Stimulated activated CD8-positive, alpha-beta memory T cell treated with anti-CD3 and anti-CD28 coated beads, Interleukin-4, amount 100 ng/mL, for 1 hour (primary cell): ENCODE data around the gene USP15.

ENCODE experiments used
- DNase-seq, 2 donors: peaks; one replicate each; pipeline ENCODE4 v3.0.0-alpha.2; 2020; ENCODE audit warnings: low read depth in 2 of 2, low spot score in 1 of 2

The USP15 gene

DNA sequence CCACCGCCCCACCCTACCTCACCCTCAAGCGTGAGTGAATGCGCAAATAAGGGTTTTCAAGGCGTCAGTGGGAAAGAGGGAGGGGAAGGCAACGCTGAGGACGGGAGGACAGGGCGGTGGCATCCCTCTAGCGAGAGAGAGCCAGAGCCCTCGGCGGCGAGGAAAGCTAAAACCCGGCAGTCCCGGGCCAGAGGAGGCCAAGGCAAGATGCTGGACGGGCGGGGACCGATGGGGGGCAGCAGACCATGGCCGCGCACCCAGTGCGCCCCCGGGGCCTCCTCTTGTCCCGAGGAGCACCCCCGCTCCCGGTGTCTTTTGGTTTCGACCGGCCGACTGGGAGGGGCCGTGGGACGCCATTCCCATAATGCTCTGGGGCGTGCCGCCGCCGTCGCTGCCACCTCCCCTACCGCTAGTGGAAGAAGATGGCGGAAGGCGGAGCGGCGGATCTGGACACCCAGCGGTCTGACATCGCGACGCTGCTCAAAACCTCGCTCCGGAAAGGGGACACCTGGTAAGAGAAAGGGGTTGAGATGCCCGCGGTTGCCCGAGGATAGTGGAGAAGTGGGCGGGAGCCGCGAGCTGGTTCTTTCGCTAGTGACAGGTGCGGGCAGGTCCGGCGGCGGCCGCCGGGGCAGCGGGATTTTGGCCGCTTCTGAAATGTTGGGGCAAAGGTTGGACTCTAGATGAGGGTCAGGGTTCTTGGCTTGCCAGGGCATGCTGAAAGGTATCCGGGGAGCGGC, at the start of gene USP15:
USP15 (plus strand) TSS at position 412 of the 740 bp plus-strand sequence; CDS start at position 423, 11 bp downstream.
- DNase-seq: peak; percentile 90 to 94

DNA sequence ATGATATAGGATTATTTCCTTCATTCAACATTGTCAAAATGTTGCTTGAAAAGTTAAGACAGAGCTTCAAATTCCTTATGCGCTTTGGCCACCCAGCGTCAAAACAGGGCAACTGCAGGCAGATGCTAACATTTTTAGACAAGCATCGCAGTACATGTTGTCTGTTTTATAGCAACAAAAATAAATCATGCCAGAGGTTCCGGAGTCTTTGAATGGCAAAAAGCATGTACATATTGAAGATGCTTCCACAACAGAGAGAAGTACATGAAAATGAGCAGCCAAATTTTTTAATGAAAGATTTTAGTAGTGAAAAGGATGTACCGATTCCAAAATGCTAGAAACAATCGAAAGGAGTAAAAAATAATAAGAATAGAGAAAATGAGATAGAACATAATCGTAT, 49.8 kb upstream of the USP15 start:
- no peak for DNase-seq

- DNase-seq: no peak
Measured at GRCh38 chr12:62211510-62211909, 48.7 kb upstream of the USP15 start.

GRCh38 chr12:62214846-62215245, 45.4 kb upstream of the USP15 start:
- DNase-seq: no peak

DNA sequence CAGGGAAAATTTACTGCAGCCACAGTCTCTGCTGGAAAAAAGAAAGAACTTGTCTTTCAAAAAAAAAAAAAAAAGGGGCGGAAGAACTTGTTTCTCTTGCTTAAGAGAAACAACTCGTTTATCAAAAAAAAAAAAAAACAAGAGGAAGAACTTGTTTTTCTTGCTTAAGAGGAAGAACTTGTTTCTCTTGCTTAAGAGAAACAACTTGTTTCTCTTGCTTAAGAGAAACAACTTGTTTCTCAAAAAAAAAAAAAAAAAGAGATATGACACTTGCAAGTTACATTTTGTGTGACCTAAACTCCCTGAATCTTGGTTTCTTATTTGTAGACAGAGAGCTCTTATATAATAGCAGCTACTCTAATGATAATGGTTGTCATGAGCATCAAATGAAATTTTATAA, 44.7 kb upstream of the USP15 start:
- no peak for DNase-seq

GRCh38 chr12:62217466-62218194, 42.6 kb upstream of the USP15 start:
- DNase-seq: no peak

- DNase-seq: no peak
Measured at GRCh38 chr12:62221107-62221506, 39.1 kb upstream of the USP15 start.

GRCh38 chr12:62224601-62225000, 35.6 kb upstream of the USP15 start:
- DNase-seq: no peak

- no peak for DNase-seq
Measured at GRCh38 chr12:62227091-62227490, 33.1 kb upstream of the USP15 start.

DNA sequence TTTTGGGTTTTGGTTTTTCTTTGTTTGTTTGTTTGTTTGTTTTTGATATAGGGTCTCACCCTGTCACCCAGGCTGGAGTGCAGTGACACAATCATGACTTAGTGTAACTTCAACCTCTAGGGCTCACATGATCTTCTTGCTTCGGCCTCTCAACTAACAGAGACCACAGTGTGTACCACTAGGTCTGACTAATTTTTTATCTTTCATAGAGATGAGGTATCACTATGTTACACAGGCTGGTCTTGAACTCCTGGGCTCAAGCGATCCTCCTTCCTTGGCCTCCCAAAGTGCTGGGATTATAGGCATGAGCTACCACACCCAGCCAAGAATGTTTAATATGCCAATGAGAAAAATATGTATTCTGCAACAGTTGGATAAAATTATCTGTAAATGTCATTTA, 29.6 kb upstream of the USP15 start:
- no peak for DNase-seq

GRCh38 chr12:62232143-62232729, 28.0 kb upstream of the USP15 start:
- no peak for DNase-seq

DNA sequence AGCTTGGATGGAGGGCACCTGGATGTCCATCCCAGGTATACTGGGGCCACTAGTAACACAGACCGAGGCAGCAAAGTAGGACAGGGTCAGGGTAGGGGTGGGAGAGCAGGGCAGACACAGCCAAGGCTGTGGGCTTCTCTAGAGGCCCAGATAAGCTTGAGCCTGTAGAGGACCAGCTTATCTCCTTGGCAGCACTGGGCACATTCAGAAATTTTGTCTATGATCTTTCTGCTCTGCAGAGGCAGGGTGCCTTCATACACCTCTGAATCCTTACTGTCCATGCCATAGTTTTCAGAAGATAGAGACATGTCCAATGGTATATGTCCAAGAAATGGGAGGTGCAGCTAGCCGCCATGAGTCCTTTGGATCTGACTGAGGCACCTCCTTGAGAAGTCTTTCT, 26.4 kb upstream of the USP15 start:
- DNase-seq: no peak

GRCh38 chr12:62239571-62239970, 20.6 kb upstream of the USP15 start:
- no peak for DNase-seq

DNA sequence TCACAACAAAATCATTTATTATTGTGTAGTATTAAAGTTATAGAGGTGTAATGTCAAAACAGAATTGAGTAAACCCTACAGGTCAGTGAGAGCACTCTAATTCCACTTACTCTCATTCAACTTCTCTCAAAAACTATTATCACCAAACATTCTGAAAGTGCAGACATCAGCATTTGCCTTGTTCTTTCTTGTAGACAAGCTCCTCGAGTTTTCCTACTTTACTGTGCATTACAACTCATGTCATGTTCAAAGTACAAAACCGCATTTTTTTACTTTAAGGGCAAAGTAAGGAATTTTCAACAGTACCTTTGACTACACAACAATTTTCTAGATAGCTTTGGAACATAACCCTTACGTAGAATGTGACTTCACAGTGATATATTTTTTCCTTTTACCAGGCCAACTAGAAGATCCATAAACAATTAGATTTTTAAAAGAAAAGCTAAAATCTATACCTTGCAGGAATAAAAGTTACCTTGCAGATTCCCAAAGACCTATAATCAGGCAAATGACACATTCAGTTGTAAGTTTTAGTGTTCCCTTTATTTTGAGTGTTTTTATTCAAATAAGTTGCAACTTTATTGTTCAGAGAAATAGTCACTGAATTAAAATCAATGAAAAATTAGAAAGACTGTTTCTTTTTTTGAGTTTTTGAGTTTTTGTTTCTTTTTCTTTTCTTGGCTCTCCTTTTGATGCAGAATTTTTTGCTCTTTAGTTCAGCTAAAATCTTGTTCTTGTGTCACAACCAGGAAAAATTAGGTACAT, 12.7 kb upstream of the USP15 start:
- no peak for DNase-seq

GRCh38 chr12:62248873-62249272, 11.3 kb upstream of the USP15 start:
- no peak for DNase-seq

GRCh38 chr12:62249419-62249818, 10.8 kb upstream of the USP15 start:
- DNase-seq: no peak

DNA sequence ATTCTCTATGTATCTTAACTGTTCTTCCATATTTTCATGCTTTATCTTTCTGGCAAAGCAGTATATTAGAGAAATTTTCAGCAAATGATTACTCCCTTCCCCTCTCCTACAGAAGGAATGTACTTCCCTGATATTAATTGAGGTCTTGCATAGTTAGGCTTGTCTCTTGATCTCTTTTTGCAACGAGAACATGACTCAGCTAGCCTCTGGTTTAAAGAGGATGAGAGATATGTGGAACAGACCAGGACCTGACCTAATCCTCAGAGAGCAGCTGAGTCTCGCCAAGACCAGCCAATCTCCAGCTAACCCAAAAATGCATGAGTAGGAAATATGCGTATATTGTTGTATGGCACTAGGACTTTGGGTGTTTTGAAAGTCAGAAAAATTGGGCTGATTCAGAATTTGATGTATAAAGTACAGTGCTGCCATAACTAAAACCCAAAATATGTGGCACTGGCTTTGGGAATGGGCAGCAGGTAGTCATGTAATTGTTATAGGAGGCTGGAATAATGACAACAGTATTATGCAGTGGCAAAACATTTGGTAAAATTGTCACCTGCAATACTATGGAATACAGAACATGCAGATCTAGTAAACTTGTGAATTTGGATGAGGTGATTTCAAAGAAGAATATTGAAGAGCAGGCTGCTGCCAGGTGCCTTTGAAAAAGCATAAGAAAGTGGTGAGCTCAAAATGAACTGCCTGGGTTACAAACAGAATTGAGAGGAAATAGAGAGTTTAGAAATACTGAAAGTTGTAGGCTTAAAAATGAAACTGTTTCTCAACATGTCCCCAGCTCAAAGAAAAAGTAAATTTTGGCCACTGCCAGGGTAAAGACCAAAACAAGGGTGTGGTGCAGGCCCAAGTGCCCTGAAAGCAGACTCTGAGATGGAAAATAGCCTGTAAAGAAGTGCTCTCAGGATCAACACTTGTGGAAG, 9.3 kb upstream of the USP15 start:
- no peak for DNase-seq

GRCh38 chr12:62251609-62251958, 8.6 kb upstream of the USP15 start:
- no peak for DNase-seq

DNA sequence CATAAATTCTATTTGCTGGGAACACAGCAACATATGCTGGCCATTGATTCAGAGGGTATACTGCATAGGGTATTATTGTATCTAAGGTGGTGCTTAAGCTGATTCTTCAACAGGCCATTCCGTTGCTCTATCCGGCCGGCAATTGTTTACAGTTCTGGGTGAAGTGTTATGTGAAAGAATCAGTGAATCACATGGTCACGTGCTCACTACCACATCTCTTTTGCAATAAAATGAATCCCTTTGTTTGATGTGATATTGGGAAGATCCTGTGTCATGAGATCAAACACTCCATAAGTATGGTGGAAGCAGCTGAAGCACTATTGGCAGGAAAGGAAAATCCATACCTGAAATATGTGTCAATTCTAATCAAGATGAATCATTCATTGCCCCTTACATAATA, 7.6 kb upstream of the USP15 start:
- no peak for DNase-seq

DNA sequence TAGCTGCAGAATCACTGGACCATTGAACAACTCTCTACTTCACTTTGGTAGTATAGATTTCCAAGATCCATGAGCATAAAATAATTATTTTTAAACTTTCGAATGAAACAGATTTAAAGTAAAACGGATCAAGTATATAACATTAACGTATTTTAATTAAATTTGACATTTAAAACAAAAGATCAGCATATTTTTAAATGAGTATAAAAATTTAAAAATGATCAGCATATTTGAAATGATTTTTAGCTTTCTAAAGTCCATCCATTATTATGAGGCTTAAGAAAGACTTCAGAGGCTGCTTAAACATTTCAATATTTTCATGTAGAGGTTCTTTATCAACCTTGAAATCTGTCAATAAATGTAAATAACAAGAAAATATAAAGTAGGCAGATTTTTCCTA, 5.2 kb upstream of the USP15 start:
- DNase-seq: no peak
